ENCODE results near the gene C5orf46. TPM values are rescaled to one million over a fixed set of nuclear protein-coding genes. Genes with fewer than 3 reads are reported as not detected.

Gene C5orf46
- total RNA-seq, 2 donors from 2014 or later: 28.6 to 50.6 TPM

DNA sequence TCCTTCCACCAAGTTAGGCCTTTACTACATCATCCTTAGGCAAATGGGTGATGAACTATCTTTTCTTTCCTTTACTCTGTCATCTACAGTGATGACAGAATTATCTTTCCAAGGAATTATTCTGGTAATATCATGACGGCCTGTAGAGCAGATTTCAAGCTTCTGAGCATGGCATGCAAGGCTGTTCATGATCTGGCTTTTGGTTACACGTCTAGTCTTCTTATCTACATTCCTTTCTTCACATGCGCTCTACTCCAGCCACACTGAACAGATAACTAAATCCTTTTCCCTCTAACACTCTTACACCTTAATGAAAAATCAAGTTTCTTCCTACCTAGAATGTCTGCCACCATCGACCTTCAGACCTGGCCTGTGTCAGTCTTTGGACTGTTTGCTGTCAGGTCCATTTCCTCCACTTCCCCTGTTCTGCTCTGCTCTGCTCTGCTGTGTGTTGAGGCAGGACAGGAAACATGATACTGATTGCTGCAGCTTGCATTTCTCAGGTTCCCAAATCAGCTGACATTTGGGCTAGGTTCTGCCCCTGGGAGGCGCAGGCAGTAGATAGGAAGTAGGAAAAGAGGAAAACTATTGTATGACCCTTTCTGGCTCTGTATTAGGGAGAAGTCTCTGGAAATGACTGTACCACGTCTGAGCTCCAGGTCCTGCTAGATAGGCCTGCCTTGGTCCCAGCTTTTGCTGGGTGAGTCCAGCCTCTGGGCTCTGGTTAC, 23.6 kb downstream of the C5orf46 start:
- DNase-seq (ENCODE audit: low spot score) (no peak), ATAC-seq (ENCODE audit: insufficient number of reproducible peaks, low FRiP score, low read depth) (no peak)
- no peaks in the 10 kb centered on the region for H3K27me3 ChIP-seq (replicated peaks; ENCODE audit: insufficient read depth)

DNA sequence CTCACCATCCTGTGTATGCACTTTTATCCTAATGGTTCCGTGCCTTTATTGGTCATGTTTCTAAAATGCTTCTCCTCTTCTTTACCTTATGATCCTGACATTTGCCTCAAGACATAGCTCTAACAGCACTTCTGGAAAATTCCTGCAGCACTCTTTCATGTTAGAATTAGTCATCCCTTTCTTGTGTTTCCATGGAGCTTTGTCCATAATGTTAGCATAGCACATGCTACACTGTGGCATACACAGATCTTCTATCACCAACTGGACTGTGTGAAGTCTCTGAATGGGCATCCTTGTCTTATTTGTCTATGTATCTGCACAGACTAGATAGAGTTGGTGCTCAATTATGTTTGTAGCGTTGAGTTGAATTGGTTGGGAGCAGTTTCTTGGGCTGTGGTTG, 25.9 kb downstream of the C5orf46 start:
- no peak for DNase-seq (ENCODE audit: low spot score)
- no peak for ATAC-seq (ENCODE audit: insufficient number of reproducible peaks, low FRiP score, low read depth)
- Histone ChIP-seq H3K4me3 (no peak overlapping the region), H3K36me3 (no peaks in the 10 kb centered on the region), H3K4me1 (ENCODE audit: control insufficient read depth in 1 of 2, low read depth in 2 of 2) (no peaks in the 10 kb centered on the region), H3K27me3 (replicated peaks; ENCODE audit: insufficient read depth) (no peaks in the 10 kb centered on the region), H3K9me3 (no peaks in the 10 kb centered on the region), H3K27ac (no peak overlapping the region)
- TF ChIP-seq, protein P1, sequence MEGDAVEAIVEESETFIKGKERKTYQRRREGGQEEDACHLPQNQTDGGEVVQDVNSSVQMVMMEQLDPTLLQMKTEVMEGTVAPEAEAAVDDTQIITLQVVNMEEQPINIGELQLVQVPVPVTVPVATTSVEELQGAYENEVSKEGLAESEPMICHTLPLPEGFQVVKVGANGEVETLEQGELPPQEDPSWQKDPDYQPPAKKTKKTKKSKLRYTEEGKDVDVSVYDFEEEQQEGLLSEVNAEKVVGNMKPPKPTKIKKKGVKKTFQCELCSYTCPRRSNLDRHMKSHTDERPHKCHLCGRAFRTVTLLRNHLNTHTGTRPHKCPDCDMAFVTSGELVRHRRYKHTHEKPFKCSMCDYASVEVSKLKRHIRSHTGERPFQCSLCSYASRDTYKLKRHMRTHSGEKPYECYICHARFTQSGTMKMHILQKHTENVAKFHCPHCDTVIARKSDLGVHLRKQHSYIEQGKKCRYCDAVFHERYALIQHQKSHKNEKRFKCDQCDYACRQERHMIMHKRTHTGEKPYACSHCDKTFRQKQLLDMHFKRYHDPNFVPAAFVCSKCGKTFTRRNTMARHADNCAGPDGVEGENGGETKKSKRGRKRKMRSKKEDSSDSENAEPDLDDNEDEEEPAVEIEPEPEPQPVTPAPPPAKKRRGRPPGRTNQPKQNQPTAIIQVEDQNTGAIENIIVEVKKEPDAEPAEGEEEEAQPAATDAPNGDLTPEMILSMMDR (IDR thresholded peaks at IDR 0.05): no peak

More for the DNA sequence above, 23.6 kb downstream of the C5orf46 start:
- Histone ChIP-seq H3K4me3 (no peak overlapping the region), H3K36me3 (no peaks in the 10 kb centered on the region), H3K4me1 (ENCODE audit: control insufficient read depth in 1 of 2, low read depth in 2 of 2) (peaks cover 0 to 6% of the 10 kb centered on the region in 2 donors), H3K27ac (no peak overlapping the region), H3K9me3 (no peaks in the 10 kb centered on the region)
- TF ChIP-seq, protein P1 (IDR thresholded peaks at IDR 0.05): no peak

DNA sequence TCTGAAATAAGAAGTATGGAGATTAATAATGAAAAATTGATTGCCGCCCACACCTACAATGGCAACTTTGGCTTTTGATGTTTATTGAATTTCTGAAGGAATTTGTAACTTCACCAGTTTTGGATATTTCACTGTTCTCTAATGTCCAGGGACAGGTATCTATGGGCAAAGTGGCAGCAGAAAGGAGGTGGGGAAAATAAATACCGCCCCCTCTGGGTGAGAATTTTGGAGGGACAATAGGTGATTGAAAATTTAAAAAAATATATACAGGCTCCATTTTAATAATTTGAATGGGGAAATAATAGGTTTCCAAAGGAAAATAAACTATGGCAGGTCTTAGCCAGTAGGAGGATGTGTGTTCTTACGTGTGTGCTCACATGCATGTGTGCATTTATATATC, 26.6 kb downstream of the C5orf46 start:
- ATAC-seq (ENCODE audit: insufficient number of reproducible peaks, low FRiP score, low read depth) (no peak), DNase-seq (ENCODE audit: low spot score) (no peak)
- Histone ChIP-seq H3K27me3 (replicated peaks; ENCODE audit: insufficient read depth) (no peaks in the 10 kb centered on the region), H3K4me1 (ENCODE audit: control insufficient read depth in 1 of 2, low read depth in 2 of 2) (no peaks in the 10 kb centered on the region), H3K4me3 (no peak overlapping the region), H3K36me3 (no peaks in the 10 kb centered on the region), H3K27ac (no peak overlapping the region), H3K9me3 (no peaks in the 10 kb centered on the region)
- TF ChIP-seq, protein P1 (IDR thresholded peaks at IDR 0.05): no peak

DNA sequence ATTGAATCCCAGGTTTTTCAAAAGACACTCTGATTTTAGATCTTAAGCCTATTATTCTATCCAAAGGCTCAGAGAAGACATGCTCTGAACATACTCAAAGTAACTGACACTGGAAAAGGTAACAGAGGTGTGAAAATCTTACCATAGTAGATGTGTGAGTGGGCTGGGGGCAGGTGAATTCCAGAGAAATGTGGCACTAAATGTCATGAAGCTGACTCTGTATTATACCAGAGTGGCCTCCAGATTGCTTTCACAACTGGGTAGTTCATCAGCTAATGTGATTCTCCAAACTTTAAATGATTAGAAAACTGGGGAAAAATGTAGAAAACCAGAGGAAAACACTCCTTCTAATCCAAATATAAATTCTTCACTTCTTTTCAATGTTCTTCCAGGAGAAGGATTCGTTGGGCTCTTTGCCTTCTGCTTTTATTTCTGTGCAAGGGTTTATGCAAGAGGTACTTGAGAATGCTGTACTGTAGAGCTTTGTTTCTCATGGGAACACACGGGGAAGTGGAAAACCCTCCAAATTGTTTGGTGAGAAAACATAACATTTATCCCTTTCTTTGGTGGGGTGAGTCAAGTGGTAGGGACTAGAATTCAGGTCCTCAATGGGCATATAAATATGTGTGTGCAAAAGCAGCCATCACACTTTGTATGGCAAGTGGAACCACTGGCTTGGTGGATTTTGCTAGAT, 28.1 kb downstream of the C5orf46 start, which contains the start of gene SCGB3A2:
Gene SCGB3A2, plus strand, starts transcription at position 646 of the 694 bp plus-strand sequence. CDS start 93 bp downstream, outside the sequence.
- no peak for DNase-seq (ENCODE audit: low spot score)
- no peak within 1 kb of the TSS for H3K27ac ChIP-seq
- H3K4me3 ChIP-seq: no peak within 1 kb of the TSS
- no peaks in the 10 kb centered on the region for H3K27me3 ChIP-seq (replicated peaks; ENCODE audit: insufficient read depth)
- H3K4me1 ChIP-seq (ENCODE audit: control insufficient read depth in 1 of 2, low read depth in 2 of 2): no peaks in the 10 kb centered on the region
- H3K9me3 ChIP-seq: no peaks in the 10 kb centered on the region
- TF ChIP-seq, protein P1 (IDR thresholded peaks at IDR 0.05): no peak
- ATAC-seq (ENCODE audit: insufficient number of reproducible peaks, low FRiP score, low read depth): no peak
- no peaks in the 10 kb centered on the region for H3K36me3 ChIP-seq

DNA sequence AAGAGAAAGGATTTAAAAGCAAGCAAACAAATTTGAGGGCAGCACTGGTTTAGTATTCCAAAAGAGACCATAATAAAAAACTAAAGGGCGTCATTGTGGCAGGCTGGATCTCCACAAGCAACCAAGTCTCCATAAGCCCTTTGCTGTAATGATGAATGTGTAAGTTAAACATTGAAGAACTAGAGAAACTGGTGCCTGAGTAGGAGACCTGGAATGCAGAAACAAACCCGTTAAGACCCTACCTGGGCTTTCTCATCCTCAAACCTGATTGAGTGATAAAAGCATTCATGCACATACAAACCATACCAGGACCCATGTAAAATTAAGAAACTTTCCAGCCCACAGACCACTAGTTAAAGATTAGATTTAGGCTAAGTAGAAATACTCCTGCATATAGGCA, 29.7 kb downstream of the C5orf46 start:
- ATAC-seq (ENCODE audit: insufficient number of reproducible peaks, low FRiP score, low read depth): no peak
- Histone ChIP-seq H3K27me3 (replicated peaks; ENCODE audit: insufficient read depth) (no peaks in the 10 kb centered on the region), H3K4me1 (ENCODE audit: control insufficient read depth in 1 of 2, low read depth in 2 of 2) (no peaks in the 10 kb centered on the region), H3K36me3 (no peaks in the 10 kb centered on the region), H3K27ac (no peak overlapping the region), H3K9me3 (no peaks in the 10 kb centered on the region), H3K4me3 (no peak overlapping the region)
- no peak for DNase-seq (ENCODE audit: low spot score)
- TF ChIP-seq, protein P1 (IDR thresholded peaks at IDR 0.05): no peak
